Measurements from ENCODE around the gene GNB3.

GNB3 gene

GRCh38 chr12:6824085-6824775 is 16.5 kb upstream of the GNB3 start:
- no peak for DNase-seq

GRCh38 chr12:6824901-6825381 is 15.8 kb upstream of the GNB3 start:
- DNase-seq = no peak

GRCh38 chr12:6825398-6826124 is 15.2 kb upstream of the GNB3 start:
- peak; percentile 67 for DNase-seq

GRCh38 chr12:6826125-6826733 is 14.5 kb upstream of the GNB3 start:
- no peak for DNase-seq

GRCh38 chr12:6826734-6827436 is 13.8 kb upstream of the GNB3 start:
- no peak for DNase-seq

- DNase-seq = peak; percentile 50
These were observed 13.3 kb upstream of the GNB3 start for GRCh38 chr12:6827437-6827911.

GRCh38 chr12:6827982-6828780 is 12.5 kb upstream of the GNB3 start, which contains the start of gene P3H3:
TSS of gene P3H3 (plus strand) at chr12:6828407. CDS start at chr12:6828441, 34 bp downstream.
- DNase-seq = peak; percentile 45

GRCh38 chr12:6828781-6829535 is 11.8 kb upstream of the GNB3 start:
- DNase-seq = no peak

- no peak for DNase-seq
These were observed 11.0 kb upstream of the GNB3 start for GRCh38 chr12:6829536-6830220.

- no peak for DNase-seq
These were observed 10.3 kb upstream of the GNB3 start for GRCh38 chr12:6830286-6830890.

GRCh38 chr12:6830999-6831398 is 9.7 kb upstream of the GNB3 start:
- no peak for DNase-seq

- no peak for DNase-seq
These were observed 9.2 kb upstream of the GNB3 start for GRCh38 chr12:6831450-6831995.

GRCh38 chr12:6832125-6832524 is 8.6 kb upstream of the GNB3 start:
- DNase-seq = no peak

GRCh38 chr12:6833189-6833890 is 7.4 kb upstream of the GNB3 start:
- DNase-seq = no peak

GRCh38 chr12:6834254-6834653 is 6.5 kb upstream of the GNB3 start:
- no peak for DNase-seq

GRCh38 chr12:6834873-6835272 is 5.9 kb upstream of the GNB3 start:
- DNase-seq = peak; percentile 33

GRCh38 chr12:6836851-6837250 is 3.9 kb upstream of the GNB3 start:
- no peak for DNase-seq

- no peak for DNase-seq
These were observed 3.2 kb upstream of the GNB3 start for GRCh38 chr12:6837370-6838060.

GRCh38 chr12:6838854-6839253 is 1.9 kb upstream of the GNB3 start:
- no peak for DNase-seq
